Inferior parietal cortex (tissue), 1 donor: ENCODE results near the gene CST7.
"Not testable (repeated sequence)": the region's sequence is repeated elsewhere in the genome, so short reads cannot be mapped to it uniquely, and the experiment has no call there.

ENCODE experiments used
- DNase-seq: peaks from one replicate; pipeline ENCODE4 v3.0.0-alpha.2; 2016; ENCODE audit errors: extremely low spot score

Gene CST7

GRCh38 chr20:24929867-24930723 lies 19.0 kb upstream of the CST7 start:
- DNase-seq, result not testable (repeated sequence)

GRCh38 chr20:24930724-24931688 lies 18.1 kb upstream of the CST7 start:
- DNase-seq, result not testable (repeated sequence)

GRCh38 chr20:24931893-24932292 lies 17.2 kb upstream of the CST7 start:
- not testable (repeated sequence) for DNase-seq

- no peak for DNase-seq
Measured at GRCh38 chr20:24933266-24933908, 15.7 kb upstream of the CST7 start.

- DNase-seq, result no peak
Measured at GRCh38 chr20:24934101-24934661, 14.9 kb upstream of the CST7 start.

- no peak for DNase-seq
Measured at GRCh38 chr20:24934716-24935115, 14.4 kb upstream of the CST7 start.

GRCh38 chr20:24935140-24935539 lies 13.9 kb upstream of the CST7 start:
- no peak for DNase-seq

GRCh38 chr20:24935766-24936525 lies 13.1 kb upstream of the CST7 start:
- DNase-seq, result no peak

GRCh38 chr20:24936526-24937407 lies 12.3 kb upstream of the CST7 start:
- DNase-seq, result no peak

GRCh38 chr20:24937579-24937978 lies 11.5 kb upstream of the CST7 start:
- DNase-seq, result no peak

- no peak for DNase-seq
Measured at GRCh38 chr20:24938498-24938897, 10.6 kb upstream of the CST7 start.

- no peak for DNase-seq
Measured at GRCh38 chr20:24939036-24939435, 10.0 kb upstream of the CST7 start.

- DNase-seq, result no peak
Measured at GRCh38 chr20:24942679-24943078, 6.4 kb upstream of the CST7 start.

- DNase-seq, result no peak
Measured at GRCh38 chr20:24943196-24943595, 5.9 kb upstream of the CST7 start.

- no peak for DNase-seq
Measured at GRCh38 chr20:24943731-24944130, 5.3 kb upstream of the CST7 start.

GRCh38 chr20:24946376-24946775 lies 2.7 kb upstream of the CST7 start:
- not testable (repeated sequence) for DNase-seq

GRCh38 chr20:24948396-24948938 lies 602 bp upstream of the CST7 start:
- DNase-seq, result not testable (repeated sequence)

GRCh38 chr20:24949756-24950127 lies 673 bp downstream of the CST7 start:
- no peak for DNase-seq

- no peak for DNase-seq
Measured at GRCh38 chr20:24950128-24950835, 1.2 kb downstream of the CST7 start.
